ENCODE results near the gene AK9.

GRCh38 chr6:109469591-109470189 is 221.3 kb downstream of the AK9 start:
- TF ChIP-seq, protein P1, sequence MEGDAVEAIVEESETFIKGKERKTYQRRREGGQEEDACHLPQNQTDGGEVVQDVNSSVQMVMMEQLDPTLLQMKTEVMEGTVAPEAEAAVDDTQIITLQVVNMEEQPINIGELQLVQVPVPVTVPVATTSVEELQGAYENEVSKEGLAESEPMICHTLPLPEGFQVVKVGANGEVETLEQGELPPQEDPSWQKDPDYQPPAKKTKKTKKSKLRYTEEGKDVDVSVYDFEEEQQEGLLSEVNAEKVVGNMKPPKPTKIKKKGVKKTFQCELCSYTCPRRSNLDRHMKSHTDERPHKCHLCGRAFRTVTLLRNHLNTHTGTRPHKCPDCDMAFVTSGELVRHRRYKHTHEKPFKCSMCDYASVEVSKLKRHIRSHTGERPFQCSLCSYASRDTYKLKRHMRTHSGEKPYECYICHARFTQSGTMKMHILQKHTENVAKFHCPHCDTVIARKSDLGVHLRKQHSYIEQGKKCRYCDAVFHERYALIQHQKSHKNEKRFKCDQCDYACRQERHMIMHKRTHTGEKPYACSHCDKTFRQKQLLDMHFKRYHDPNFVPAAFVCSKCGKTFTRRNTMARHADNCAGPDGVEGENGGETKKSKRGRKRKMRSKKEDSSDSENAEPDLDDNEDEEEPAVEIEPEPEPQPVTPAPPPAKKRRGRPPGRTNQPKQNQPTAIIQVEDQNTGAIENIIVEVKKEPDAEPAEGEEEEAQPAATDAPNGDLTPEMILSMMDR (IDR thresholded peaks at IDR 0.05): no peak
- no peak for TF ChIP-seq POLR2A (IDR thresholded peaks at IDR 0.05; ENCODE audit: low read depth)
- no peak for TF ChIP-seq POLR2AphosphoS5 (IDR thresholded peaks at IDR 0.05)
